Esophagus mucosa (tissue), 1 donor: ENCODE measurements around the gene GDPD3. TPM values are rescaled to one million over a fixed set of nuclear protein-coding genes. Genes with fewer than 3 reads are reported as not detected.

Experiments used
- total RNA-seq: library from RNA; stranded (reverse); gene quantifications from one replicate; pipeline ENCODE4 v1.2.4, GENCODE V29; 2023
- donor health status: DM: yes; HTN: yes; CAD: no.

The GDPD3 gene
- total RNA-seq, 1 donor from 2014 or later = 85.3 TPM

Other genes with a start within 250 kb of the GDPD3 start
- gene SEZ6L2, start 214.0 kb downstream of the GDPD3 start, total RNA-seq = 2.9 TPM
- 1.00 TPM for gene ASPHD1, start 213.0 kb downstream of the GDPD3 start, total RNA-seq
- 11.1 TPM for gene KCTD13, start 187.3 kb downstream of the GDPD3 start, total RNA-seq
- gene TMEM219, start 151.5 kb downstream of the GDPD3 start, total RNA-seq = 74.5 TPM
- 17.7 TPM for gene TAOK2, start 139.7 kb downstream of the GDPD3 start, total RNA-seq
- 7.1 TPM for gene HIRIP3, start 117.9 kb downstream of the GDPD3 start, total RNA-seq
- 37.0 TPM for gene INO80E, start 117.3 kb downstream of the GDPD3 start, total RNA-seq
- 0.20 TPM for gene DOC2A, start 102.5 kb downstream of the GDPD3 start, total RNA-seq
- not detected for gene C16orf92, start 90.3 kb downstream of the GDPD3 start, total RNA-seq
- 0.20 TPM for gene TLCD3B, start 82.3 kb downstream of the GDPD3 start, total RNA-seq
- gene ALDOA, start 47.8 kb downstream of the GDPD3 start, total RNA-seq = 1,863 TPM
- 112 TPM for gene PPP4C, start 37.5 kb downstream of the GDPD3 start, total RNA-seq
- gene TBX6, start 21.6 kb downstream of the GDPD3 start, total RNA-seq = 3.6 TPM
- gene YPEL3, start 17.3 kb downstream of the GDPD3 start, total RNA-seq = 22.8 TPM
- 126 TPM for gene MAPK3, start 9.7 kb upstream of the GDPD3 start, total RNA-seq
- gene CORO1A, start 70.1 kb upstream of the GDPD3 start, total RNA-seq = 9.0 TPM
- gene BOLA2B, start 80.1 kb upstream of the GDPD3 start, total RNA-seq = 131 TPM
- 27.9 TPM for gene SLX1A, start 80.3 kb upstream of the GDPD3 start, total RNA-seq
- 7.1 TPM for gene SULT1A3, start 85.7 kb upstream of the GDPD3 start, total RNA-seq
- gene NPIPB13, start 134.9 kb upstream of the GDPD3 start, total RNA-seq = 11.2 TPM
- gene CD2BP2, start 241.8 kb upstream of the GDPD3 start, total RNA-seq = 44.3 TPM